WTC11 (cell line): ENCODE measurements around the gene TMEM131L. TPM values are rescaled to one million over a fixed set of nuclear protein-coding genes. Genes with fewer than 3 reads are reported as not detected.
A peak's percentile ranks its signal among the peaks of the same experiment; 100 is the strongest.

Source experiments
- ATAC-seq: fragments of 200-7000 bp; cut with Tn5 transposase; 2 replicates; pipeline ENCODE4 v1.10.0; 2021; ENCODE audit warnings: mild to moderate bottlenecking, moderate library complexity
- CTCF ChIA-PET: fragments of 300-600 bp; sonication (Branson Sonifier 250); formaldehyde crosslinking; loops from one replicate; lab custom pipeline; 2021; ENCODE audit warnings: antibody characterized with exemption; lab: Charles Lee
- POLR2A ChIA-PET: fragments of 350-600 bp; sonication (Branson Sonifier 250); formaldehyde crosslinking; loops from one replicate; lab custom pipeline; 2021; ENCODE audit warnings: antibody characterized with exemption; lab: Charles Lee
- DNase-seq: peaks from one replicate; pipeline ENCODE4 v3.0.0; 2021; ENCODE audit warnings: low spot score
- H3K27ac Mint-ChIP-seq: 2 replicates; pipeline ENCODE4 v1.8.0; 2021; ENCODE audit warnings: mixed read lengths
- H3K27me3 Mint-ChIP-seq: 2 replicates; pipeline ENCODE4 v1.8.0; 2021; ENCODE audit warnings: low read depth, mild to moderate bottlenecking, moderate library complexity, mixed read lengths
- H3K36me3 Mint-ChIP-seq: 2 replicates; pipeline ENCODE4 v1.8.0; 2021; ENCODE audit warnings: mixed read lengths
- H3K4me1 Mint-ChIP-seq: 2 replicates; pipeline ENCODE4 v1.8.0; 2022; ENCODE audit warnings: mixed read lengths
- H3K4me3 Mint-ChIP-seq: 2 replicates; pipeline ENCODE4 v1.8.0; 2021; ENCODE audit warnings: mild to moderate bottlenecking, moderate library complexity, mixed read lengths
- H3K9me3 Mint-ChIP-seq: 2 replicates; pipeline ENCODE4 v1.8.0; 2021; ENCODE audit warnings: mixed read lengths
- ATF1 ChIP-seq: sonication (generic); formaldehyde crosslinking; IDR thresholded peaks from 2 replicates; pipeline ENCODE4 v1.8.1; 2023; ENCODE audit warnings: mild to moderate bottlenecking, moderate library complexity, missing genetic modification reagents
- CREB1 ChIP-seq: sonication (generic); formaldehyde crosslinking; IDR thresholded peaks from 2 replicates; pipeline ENCODE4 v1.8.0; 2023; ENCODE audit warnings: mild to moderate bottlenecking, missing genetic modification reagents
- CREM ChIP-seq: sonication (generic); formaldehyde crosslinking; IDR thresholded peaks from 2 replicates; pipeline ENCODE4 v1.8.1; 2022; ENCODE audit warnings: mild to moderate bottlenecking, missing genetic modification reagents, moderate library complexity
- GABPB1 ChIP-seq: sonication (generic); formaldehyde crosslinking; IDR thresholded peaks from 2 replicates; pipeline ENCODE4 v1.8.1; 2023; ENCODE audit warnings: mild to moderate bottlenecking, missing genetic modification reagents
- MYBL2 ChIP-seq: sonication (generic); formaldehyde crosslinking; IDR thresholded peaks from 2 replicates; pipeline ENCODE4 v1.8.1; 2023; ENCODE audit warnings: mild to moderate bottlenecking, moderate library complexity, missing genetic modification reagents
- ZBTB21 ChIP-seq: sonication (generic); formaldehyde crosslinking; IDR thresholded peaks from 2 replicates; pipeline ENCODE4 v1.8.1; 2023; ENCODE audit warnings: mild to moderate bottlenecking, missing genetic modification reagents, borderline replicate concordance
- ZNF138 ChIP-seq: sonication (generic); formaldehyde crosslinking; conservative IDR thresholded peaks from 2 replicates; pipeline ENCODE4 v1.8.1; 2022; ENCODE audit warnings: mild to moderate bottlenecking, moderate library complexity, missing genetic modification reagents
- ZNF219 ChIP-seq: sonication (generic); formaldehyde crosslinking; IDR thresholded peaks from 2 replicates; pipeline ENCODE4 v1.8.0; 2023; ENCODE audit warnings: missing genetic modification reagents, mild to moderate bottlenecking, borderline replicate concordance
- ZNF263 ChIP-seq: sonication (generic); formaldehyde crosslinking; IDR thresholded peaks from 2 replicates; pipeline ENCODE4 v1.8.1; 2022; ENCODE audit warnings: low read depth, mild to moderate bottlenecking, moderate library complexity, missing genetic modification reagents
- ZNF317 ChIP-seq: sonication (generic); formaldehyde crosslinking; IDR thresholded peaks from 2 replicates; pipeline ENCODE4 v1.8.1; 2023; ENCODE audit warnings: low read depth, mild to moderate bottlenecking, moderate library complexity, missing genetic modification reagents, borderline replicate concordance
- ZNF396 ChIP-seq: fragments of 250-450 bp; sonication (Bioruptor Pico); IDR thresholded peaks from 2 replicates; pipeline ENCODE4 v1.8.0; 2021; ENCODE audit warnings: mild to moderate bottlenecking, moderate library complexity, borderline replicate concordance
- ZNF671 ChIP-seq: fragments of 250-450 bp; sonication (Bioruptor Pico); IDR thresholded peaks from 2 replicates; pipeline ENCODE4 v1.8.0; 2021; ENCODE audit warnings: mild to moderate bottlenecking
- total RNA-seq: library from RNA; stranded (reverse); gene quantifications from 3 replicates; pipeline ENCODE4 v1.2.3, GENCODE V29; 2021
- TF ChIP-seq, protein P1 (sequence below): sonication (generic); formaldehyde crosslinking; IDR thresholded peaks from 2 replicates; pipeline ENCODE4 v1.8.1; 2023; ENCODE audit warnings: mild to moderate bottlenecking, missing genetic modification reagents, moderate library complexity
- TF ChIP-seq, protein P2 (sequence below): sonication (generic); formaldehyde crosslinking; IDR thresholded peaks from 2 replicates; pipeline ENCODE4 v1.8.0; 2022; ENCODE audit warnings: mild to moderate bottlenecking, missing genetic modification reagents
- TF ChIP-seq, protein P3 (sequence below): fragments of 250-450 bp; sonication (Bioruptor Pico); IDR thresholded peaks from 2 replicates; pipeline ENCODE4 v1.9.0; 2021; ENCODE audit warnings: mild to moderate bottlenecking
- TF ChIP-seq, protein P4 (sequence below): sonication (generic); formaldehyde crosslinking; IDR thresholded peaks from 2 replicates; pipeline ENCODE4 v1.8.1; 2022; ENCODE audit warnings: low read depth, missing genetic modification reagents, borderline replicate concordance
- TF ChIP-seq, protein P5 (sequence below): sonication (generic); formaldehyde crosslinking; IDR thresholded peaks from 2 replicates; pipeline ENCODE4 v1.8.0; 2023; ENCODE audit warnings: missing genetic modification reagents, mild to moderate bottlenecking, borderline replicate concordance
- TF ChIP-seq, protein P6 (sequence below): sonication (generic); formaldehyde crosslinking; conservative IDR thresholded peaks from 2 replicates; pipeline ENCODE4 v1.8.1; 2022; ENCODE audit warnings: mild to moderate bottlenecking, missing genetic modification reagents
- TF ChIP-seq, protein P7 (sequence below): fragments of 250-450 bp; sonication (Bioruptor Pico); IDR thresholded peaks from 2 replicates; pipeline ENCODE4 v1.9.0; 2021; ENCODE audit warnings: mild to moderate bottlenecking

TMEM131L gene
- total RNA-seq, 1 experiment from 2014 or later: 26.7 TPM

DNA sequence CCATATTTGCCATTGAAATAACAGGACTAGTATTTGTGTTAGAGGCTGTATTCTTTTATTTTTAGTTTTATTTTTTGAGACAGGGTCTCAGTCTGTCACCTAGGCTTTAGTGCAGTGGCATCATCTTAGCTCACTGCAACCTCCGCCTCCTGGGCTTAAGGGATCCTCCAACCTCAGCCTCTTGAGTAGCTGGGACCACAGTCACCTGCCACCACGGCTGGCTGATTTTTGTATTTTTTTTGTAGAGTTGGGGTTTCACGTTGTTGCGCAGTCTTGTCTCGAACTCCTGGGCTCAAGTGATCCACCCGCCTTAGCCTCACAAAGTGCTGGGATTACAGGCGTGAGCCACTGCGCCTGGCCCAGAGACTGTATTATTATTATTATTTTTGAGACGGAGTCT is 15.3 kb downstream of the TMEM131L start:
- TF ChIP-seq, protein P1, sequence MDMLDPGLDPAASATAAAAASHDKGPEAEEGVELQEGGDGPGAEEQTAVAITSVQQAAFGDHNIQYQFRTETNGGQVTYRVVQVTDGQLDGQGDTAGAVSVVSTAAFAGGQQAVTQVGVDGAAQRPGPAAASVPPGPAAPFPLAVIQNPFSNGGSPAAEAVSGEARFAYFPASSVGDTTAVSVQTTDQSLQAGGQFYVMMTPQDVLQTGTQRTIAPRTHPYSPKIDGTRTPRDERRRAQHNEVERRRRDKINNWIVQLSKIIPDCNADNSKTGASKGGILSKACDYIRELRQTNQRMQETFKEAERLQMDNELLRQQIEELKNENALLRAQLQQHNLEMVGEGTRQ: no peak
- TF ChIP-seq, protein P2, sequence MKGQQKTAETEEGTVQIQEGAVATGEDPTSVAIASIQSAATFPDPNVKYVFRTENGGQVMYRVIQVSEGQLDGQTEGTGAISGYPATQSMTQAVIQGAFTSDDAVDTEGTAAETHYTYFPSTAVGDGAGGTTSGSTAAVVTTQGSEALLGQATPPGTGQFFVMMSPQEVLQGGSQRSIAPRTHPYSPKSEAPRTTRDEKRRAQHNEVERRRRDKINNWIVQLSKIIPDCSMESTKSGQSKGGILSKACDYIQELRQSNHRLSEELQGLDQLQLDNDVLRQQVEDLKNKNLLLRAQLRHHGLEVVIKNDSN (CRISPR knock-in tag): no peak
- TF ChIP-seq GABPB1: no peak
- TF ChIP-seq, protein P3, sequence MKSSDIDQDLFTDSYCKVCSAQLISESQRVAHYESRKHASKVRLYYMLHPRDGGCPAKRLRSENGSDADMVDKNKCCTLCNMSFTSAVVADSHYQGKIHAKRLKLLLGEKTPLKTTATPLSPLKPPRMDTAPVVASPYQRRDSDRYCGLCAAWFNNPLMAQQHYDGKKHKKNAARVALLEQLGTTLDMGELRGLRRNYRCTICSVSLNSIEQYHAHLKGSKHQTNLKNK (CRISPR knock-in tag): no peak
- TF ChIP-seq, protein P4, sequence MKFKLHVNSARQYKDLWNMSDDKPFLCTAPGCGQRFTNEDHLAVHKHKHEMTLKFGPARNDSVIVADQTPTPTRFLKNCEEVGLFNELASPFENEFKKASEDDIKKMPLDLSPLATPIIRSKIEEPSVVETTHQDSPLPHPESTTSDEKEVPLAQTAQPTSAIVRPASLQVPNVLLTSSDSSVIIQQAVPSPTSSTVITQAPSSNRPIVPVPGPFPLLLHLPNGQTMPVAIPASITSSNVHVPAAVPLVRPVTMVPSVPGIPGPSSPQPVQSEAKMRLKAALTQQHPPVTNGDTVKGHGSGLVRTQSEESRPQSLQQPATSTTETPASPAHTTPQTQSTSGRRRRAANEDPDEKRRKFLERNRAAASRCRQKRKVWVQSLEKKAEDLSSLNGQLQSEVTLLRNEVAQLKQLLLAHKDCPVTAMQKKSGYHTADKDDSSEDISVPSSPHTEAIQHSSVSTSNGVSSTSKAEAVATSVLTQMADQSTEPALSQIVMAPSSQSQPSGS: no peak
- no peak for TF ChIP-seq ATF1 (CRISPR knock-in tag)
- no peak for TF ChIP-seq ZNF263 (CRISPR knock-in tag)
- TF ChIP-seq, all 79 proteins: peak for 0
- Mint-ChIP-seq H3K4me3 (no peak overlapping the region), H3K9me3 (no peaks in the 10 kb centered on the region), H3K27me3 (no peaks in the 10 kb centered on the region), H3K4me1 (peaks cover 50% of the 10 kb centered on the region), H3K36me3 (peaks cover 9% of the 10 kb centered on the region; the same call in 1 of the 2 replicates), H3K27ac (no peak overlapping the region)
- ChIA-PET POLR2A (no interaction called here), CTCF (no interaction called here)
- no peak for DNase-seq
- no peak for ATAC-seq

DNA sequence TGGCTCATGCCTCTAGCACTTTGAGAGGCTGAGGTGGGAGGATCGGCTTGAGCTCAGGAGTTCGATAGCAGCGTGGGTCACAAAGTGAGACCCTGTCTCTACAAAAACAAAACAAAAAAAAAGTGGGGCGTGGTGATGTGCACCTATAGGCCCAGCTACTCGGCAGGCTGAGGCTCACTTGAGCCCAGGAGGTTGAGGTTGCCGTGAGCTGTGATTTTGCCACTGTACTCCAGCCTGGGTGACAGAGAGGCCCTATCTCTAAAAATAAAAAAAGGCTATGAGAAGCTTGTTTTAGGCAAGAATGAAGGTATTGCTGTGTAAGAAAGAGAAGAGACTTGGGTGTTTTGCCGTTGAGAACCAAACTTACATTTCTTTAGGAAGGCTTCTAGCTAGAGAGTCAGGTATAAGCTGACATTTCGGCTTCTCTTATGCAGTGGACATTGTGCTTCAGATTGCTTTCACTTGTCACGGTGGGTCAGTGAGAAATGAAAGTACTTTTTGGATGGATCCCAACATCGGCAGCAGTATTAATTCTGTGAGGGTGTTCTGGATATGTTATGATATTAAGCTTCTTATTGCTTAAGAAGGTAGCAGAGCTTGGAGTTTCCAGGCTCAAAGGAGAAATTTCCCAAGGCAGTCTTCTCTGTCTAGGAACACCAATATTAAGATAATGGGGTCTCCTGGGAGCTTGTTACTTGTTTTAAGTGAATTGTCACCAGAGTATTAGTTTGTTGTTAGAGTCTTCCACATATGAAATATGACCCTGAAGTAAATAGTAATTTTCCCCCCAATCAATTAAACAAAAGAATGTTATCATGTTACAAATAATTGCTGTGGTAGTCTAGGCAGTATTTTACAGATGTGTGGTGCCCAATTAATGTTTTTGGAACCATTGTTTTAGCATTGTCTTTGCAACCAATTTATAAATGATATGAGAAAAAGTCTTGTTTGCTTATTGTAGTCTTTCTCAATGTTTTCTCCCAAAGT is 17.6 kb downstream of the TMEM131L start:
- POLR2A ChIA-PET: interaction anchor here (0.5 kb wide), 1 partner anchor 25 kb away, joined by 3 read pairs; no protein-coding TSS in a partner anchor
- 0 out of 2 replicates have a peak overlapping the region, but pooled peaks have one; percentile 17 for H3K27ac Mint-ChIP-seq
- peaks cover 9% of the 10 kb centered on the region; the same call in 1 of the 2 replicates for H3K36me3 Mint-ChIP-seq

DNA sequence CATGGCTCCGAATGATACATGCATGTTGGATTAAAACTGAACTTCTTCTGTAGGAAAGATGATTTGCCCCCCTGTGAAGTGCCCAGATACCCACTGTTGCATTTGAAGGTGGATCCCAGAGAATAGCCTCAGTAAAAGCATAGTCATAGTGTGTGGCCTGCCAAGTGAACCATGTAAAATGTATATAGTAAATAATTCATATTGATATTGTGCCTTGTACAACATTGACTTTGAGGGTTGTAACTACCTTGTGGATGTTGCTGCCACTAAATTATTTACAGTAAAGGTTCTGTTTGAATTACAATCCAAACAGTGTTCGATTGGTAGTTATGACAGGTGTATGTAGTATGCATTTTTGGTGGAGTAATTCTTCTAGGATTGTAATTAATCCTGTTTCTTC is 19.2 kb downstream of the TMEM131L start:
- Mint-ChIP-seq H3K36me3 (peaks cover 9% of the 10 kb centered on the region; the same call in 1 of the 2 replicates), H3K27me3 (no peaks in the 10 kb centered on the region), H3K27ac (0 out of 2 replicates have a peak overlapping the region, but pooled peaks have one; percentile 28), H3K4me1 (peaks cover 60% of the 10 kb centered on the region), H3K9me3 (no peaks in the 10 kb centered on the region), H3K4me3 (no peak overlapping the region)
- ChIA-PET CTCF (no interaction called here), POLR2A (interaction anchor here (2.2 kb wide), 1 partner anchor 19 kb away, joined by 6 read pairs; the partner anchor contains the start of gene TMEM131L)
- DNase-seq: no peak
- no peak for ATAC-seq
- TF ChIP-seq ZNF317 (CRISPR knock-in tag) (no peak), CREB1 (no peak), CREM (CRISPR knock-in tag) (no peak), ZNF671 (CRISPR knock-in tag) (no peak)
- TF ChIP-seq, protein P5, sequence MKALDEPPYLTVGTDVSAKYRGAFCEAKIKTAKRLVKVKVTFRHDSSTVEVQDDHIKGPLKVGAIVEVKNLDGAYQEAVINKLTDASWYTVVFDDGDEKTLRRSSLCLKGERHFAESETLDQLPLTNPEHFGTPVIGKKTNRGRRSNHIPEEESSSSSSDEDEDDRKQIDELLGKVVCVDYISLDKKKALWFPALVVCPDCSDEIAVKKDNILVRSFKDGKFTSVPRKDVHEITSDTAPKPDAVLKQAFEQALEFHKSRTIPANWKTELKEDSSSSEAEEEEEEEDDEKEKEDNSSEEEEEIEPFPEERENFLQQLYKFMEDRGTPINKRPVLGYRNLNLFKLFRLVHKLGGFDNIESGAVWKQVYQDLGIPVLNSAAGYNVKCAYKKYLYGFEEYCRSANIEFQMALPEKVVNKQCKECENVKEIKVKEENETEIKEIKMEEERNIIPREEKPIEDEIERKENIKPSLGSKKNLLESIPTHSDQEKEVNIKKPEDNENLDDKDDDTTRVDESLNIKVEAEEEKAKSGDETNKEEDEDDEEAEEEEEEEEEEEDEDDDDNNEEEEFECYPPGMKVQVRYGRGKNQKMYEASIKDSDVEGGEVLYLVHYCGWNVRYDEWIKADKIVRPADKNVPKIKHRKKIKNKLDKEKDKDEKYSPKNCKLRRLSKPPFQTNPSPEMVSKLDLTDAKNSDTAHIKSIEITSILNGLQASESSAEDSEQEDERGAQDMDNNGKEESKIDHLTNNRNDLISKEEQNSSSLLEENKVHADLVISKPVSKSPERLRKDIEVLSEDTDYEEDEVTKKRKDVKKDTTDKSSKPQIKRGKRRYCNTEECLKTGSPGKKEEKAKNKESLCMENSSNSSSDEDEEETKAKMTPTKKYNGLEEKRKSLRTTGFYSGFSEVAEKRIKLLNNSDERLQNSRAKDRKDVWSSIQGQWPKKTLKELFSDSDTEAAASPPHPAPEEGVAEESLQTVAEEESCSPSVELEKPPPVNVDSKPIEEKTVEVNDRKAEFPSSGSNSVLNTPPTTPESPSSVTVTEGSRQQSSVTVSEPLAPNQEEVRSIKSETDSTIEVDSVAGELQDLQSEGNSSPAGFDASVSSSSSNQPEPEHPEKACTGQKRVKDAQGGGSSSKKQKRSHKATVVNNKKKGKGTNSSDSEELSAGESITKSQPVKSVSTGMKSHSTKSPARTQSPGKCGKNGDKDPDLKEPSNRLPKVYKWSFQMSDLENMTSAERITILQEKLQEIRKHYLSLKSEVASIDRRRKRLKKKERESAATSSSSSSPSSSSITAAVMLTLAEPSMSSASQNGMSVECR (CRISPR knock-in tag): no peak

More for the DNA sequence above, 17.6 kb downstream of the TMEM131L start:
- ATAC-seq (no peak), DNase-seq (no peak)
- Mint-ChIP-seq H3K4me1 (peaks cover 56% of the 10 kb centered on the region), H3K9me3 (no peaks in the 10 kb centered on the region), H3K4me3 (no peak overlapping the region)
- CTCF ChIA-PET: interaction anchor here (1.6 kb wide), 1 partner anchor 17 kb away, joined by 7 read pairs; the partner anchor contains the start of gene TMEM131L
- TF ChIP-seq ZNF138 (no peak), MYBL2 (CRISPR knock-in tag) (no peak), ZNF396 (CRISPR knock-in tag) (no peak), ZNF219 (no peak), ZBTB21 (no peak)
- TF ChIP-seq, protein P6, sequence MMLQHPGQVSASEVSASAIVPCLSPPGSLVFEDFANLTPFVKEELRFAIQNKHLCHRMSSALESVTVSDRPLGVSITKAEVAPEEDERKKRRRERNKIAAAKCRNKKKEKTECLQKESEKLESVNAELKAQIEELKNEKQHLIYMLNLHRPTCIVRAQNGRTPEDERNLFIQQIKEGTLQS: no peak
- TF ChIP-seq, protein P7, sequence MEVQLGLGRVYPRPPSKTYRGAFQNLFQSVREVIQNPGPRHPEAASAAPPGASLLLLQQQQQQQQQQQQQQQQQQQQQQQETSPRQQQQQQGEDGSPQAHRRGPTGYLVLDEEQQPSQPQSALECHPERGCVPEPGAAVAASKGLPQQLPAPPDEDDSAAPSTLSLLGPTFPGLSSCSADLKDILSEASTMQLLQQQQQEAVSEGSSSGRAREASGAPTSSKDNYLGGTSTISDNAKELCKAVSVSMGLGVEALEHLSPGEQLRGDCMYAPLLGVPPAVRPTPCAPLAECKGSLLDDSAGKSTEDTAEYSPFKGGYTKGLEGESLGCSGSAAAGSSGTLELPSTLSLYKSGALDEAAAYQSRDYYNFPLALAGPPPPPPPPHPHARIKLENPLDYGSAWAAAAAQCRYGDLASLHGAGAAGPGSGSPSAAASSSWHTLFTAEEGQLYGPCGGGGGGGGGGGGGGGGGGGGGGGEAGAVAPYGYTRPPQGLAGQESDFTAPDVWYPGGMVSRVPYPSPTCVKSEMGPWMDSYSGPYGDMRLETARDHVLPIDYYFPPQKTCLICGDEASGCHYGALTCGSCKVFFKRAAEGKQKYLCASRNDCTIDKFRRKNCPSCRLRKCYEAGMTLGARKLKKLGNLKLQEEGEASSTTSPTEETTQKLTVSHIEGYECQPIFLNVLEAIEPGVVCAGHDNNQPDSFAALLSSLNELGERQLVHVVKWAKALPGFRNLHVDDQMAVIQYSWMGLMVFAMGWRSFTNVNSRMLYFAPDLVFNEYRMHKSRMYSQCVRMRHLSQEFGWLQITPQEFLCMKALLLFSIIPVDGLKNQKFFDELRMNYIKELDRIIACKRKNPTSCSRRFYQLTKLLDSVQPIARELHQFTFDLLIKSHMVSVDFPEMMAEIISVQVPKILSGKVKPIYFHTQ (CRISPR knock-in tag): no peak
- TF ChIP-seq, all 79 proteins: peak for 0
- H3K27me3 Mint-ChIP-seq: no peaks in the 10 kb centered on the region
